NCI-H1092 treated with DMSO at 0.1 percent for 48 hours (cell line): ENCODE data around the gene IPPK.
"Not testable (repeated sequence)": the region's sequence is repeated elsewhere in the genome, so short reads cannot be mapped to it uniquely, and the experiment has no call there.

ENCODE experiments used
- DNase-seq: peaks from one replicate; lab custom pipeline; 2025; lab: John Stamatoyannopoulos, UW

IPPK gene

GRCh38 chr9:92638621-92639101, 31.3 kb downstream of the IPPK start:
- DNase-seq = no peak

- no peak for DNase-seq
Measured at GRCh38 chr9:92637886-92638620, 31.9 kb downstream of the IPPK start.

- no peak for DNase-seq
Measured at GRCh38 chr9:92637326-92637725, 32.6 kb downstream of the IPPK start.

GRCh38 chr9:92636627-92637026, 33.3 kb downstream of the IPPK start:
- DNase-seq = no peak

- DNase-seq = no peak
Measured at GRCh38 chr9:92635760-92636159, 34.2 kb downstream of the IPPK start.

GRCh38 chr9:92634712-92635605, 35.0 kb downstream of the IPPK start:
- peak; percentile 37 for DNase-seq

GRCh38 chr9:92633614-92634278, 36.2 kb downstream of the IPPK start:
- no peak for DNase-seq

GRCh38 chr9:92632641-92633040, 37.3 kb downstream of the IPPK start:
- DNase-seq = no peak

- no peak for DNase-seq
Measured at GRCh38 chr9:92631452-92632343, 38.2 kb downstream of the IPPK start.

- no peak for DNase-seq
Measured at GRCh38 chr9:92627651-92628050, 42.3 kb downstream of the IPPK start.

- DNase-seq = no peak
Measured at GRCh38 chr9:92626484-92626883, 43.4 kb downstream of the IPPK start.

GRCh38 chr9:92623936-92624335, 46.0 kb downstream of the IPPK start:
- DNase-seq = not testable (repeated sequence)

GRCh38 chr9:92620845-92621244, 49.1 kb downstream of the IPPK start:
- DNase-seq = no peak

GRCh38 chr9:92619601-92620300, 50.2 kb downstream of the IPPK start:
- no peak for DNase-seq

- no peak for DNase-seq
Measured at GRCh38 chr9:92618633-92619225, 51.2 kb downstream of the IPPK start.

GRCh38 chr9:92617951-92618510, 51.9 kb downstream of the IPPK start:
- no peak for DNase-seq

GRCh38 chr9:92617195-92617813, 52.6 kb downstream of the IPPK start:
- DNase-seq = no peak

GRCh38 chr9:92616655-92617111, 53.2 kb downstream of the IPPK start:
- no peak for DNase-seq

- DNase-seq = no peak
Measured at GRCh38 chr9:92616199-92616641, 53.7 kb downstream of the IPPK start.
